Measurements from ENCODE around the gene GAPT. TPM values are rescaled to one million over a fixed set of nuclear protein-coding genes. Genes with fewer than 3 reads are reported as not detected.

Gene GAPT
- total RNA-seq, 6 donors from 2014 or later, result 1.0 to 8.0 (median 6.4) TPM; not detected in 1

DNA sequence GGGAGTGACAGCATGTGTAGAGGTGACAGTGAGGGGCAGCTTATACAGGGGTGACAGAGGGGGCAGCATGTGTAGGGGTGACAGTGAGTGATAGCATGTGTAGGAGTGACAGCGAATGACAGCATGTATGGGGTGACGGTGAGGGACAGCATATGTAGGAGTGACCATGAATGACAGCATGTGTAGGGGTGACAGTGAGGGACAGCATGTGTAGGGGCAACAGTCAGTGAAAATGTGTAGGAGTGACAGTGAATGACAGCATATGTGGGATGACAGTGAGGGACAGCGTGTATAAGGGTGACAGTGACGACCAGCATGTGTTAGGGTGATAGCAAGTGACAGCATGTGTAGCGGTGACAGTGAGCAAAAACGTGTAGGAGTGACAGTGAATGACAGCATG is 9.4 kb upstream of the GAPT start:
- DNase-seq, result no peak
- WGBS, 2 donors, result 79 to 89% methylated on average over 6 of the region's 6 CpGs
- TF ChIP-seq POLR2A (IDR thresholded peaks at IDR 0.05), result no peak
- no peak for TF ChIP-seq EP300 (IDR thresholded peaks at IDR 0.05)
- TF ChIP-seq, protein P1, sequence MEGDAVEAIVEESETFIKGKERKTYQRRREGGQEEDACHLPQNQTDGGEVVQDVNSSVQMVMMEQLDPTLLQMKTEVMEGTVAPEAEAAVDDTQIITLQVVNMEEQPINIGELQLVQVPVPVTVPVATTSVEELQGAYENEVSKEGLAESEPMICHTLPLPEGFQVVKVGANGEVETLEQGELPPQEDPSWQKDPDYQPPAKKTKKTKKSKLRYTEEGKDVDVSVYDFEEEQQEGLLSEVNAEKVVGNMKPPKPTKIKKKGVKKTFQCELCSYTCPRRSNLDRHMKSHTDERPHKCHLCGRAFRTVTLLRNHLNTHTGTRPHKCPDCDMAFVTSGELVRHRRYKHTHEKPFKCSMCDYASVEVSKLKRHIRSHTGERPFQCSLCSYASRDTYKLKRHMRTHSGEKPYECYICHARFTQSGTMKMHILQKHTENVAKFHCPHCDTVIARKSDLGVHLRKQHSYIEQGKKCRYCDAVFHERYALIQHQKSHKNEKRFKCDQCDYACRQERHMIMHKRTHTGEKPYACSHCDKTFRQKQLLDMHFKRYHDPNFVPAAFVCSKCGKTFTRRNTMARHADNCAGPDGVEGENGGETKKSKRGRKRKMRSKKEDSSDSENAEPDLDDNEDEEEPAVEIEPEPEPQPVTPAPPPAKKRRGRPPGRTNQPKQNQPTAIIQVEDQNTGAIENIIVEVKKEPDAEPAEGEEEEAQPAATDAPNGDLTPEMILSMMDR (IDR thresholded peaks at IDR 0.05), result no peak
- TF ChIP-seq POLR2AphosphoS5 (IDR thresholded peaks at IDR 0.05), result no peak
- Histone ChIP-seq H3K4me3 (no peak overlapping the region), H3K4me1 (no peaks in the 10 kb centered on the region), H3K9me3 (no peaks in the 10 kb centered on the region), H3K27me3 (no peaks in the 10 kb centered on the region), H3K36me3 (no peaks in the 10 kb centered on the region), H3K27ac (no peak overlapping the region)
- no peak for ATAC-seq (ENCODE audit: low FRiP score in 2 of 2)

DNA sequence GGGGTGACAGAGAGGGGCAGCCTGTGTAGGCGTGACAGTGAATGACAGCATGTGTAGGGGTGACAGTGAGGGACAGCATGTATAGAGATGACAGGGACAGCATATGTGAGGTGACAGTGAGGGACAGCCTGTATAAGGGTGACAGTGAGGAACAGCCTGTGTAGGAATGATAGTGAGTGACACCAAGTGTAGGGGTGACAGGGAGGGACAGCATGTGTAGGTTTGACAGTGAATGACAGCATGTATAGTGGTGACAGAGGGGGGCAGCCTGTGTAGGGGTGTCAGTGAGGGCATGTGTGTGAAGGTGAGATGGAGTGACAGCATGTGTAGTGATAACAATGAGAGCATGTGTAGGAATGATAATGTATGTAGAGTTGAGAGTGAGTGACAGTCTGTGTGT is 8.7 kb upstream of the GAPT start:
- no peaks in the 10 kb centered on the region for H3K4me1 ChIP-seq
- H3K27ac ChIP-seq, result no peak overlapping the region
- H3K36me3 ChIP-seq, result no peaks in the 10 kb centered on the region
- peak in 1 of 2 donors; percentile 53 for ATAC-seq (ENCODE audit: low FRiP score in 2 of 2)
- H3K27me3 ChIP-seq, result no peaks in the 10 kb centered on the region
- no peaks in the 10 kb centered on the region for H3K9me3 ChIP-seq
- WGBS, 2 donors, result 88 to 94% methylated on average over 1 of the region's 1 CpG
- DNase-seq, result no peak
- no peak for TF ChIP-seq POLR2A (IDR thresholded peaks at IDR 0.05)
- TF ChIP-seq EP300 (IDR thresholded peaks at IDR 0.05), result no peak
- TF ChIP-seq POLR2AphosphoS5 (IDR thresholded peaks at IDR 0.05), result no peak
- TF ChIP-seq, protein P1 (IDR thresholded peaks at IDR 0.05), result no peak
- H3K4me3 ChIP-seq, result no peak overlapping the region

DNA sequence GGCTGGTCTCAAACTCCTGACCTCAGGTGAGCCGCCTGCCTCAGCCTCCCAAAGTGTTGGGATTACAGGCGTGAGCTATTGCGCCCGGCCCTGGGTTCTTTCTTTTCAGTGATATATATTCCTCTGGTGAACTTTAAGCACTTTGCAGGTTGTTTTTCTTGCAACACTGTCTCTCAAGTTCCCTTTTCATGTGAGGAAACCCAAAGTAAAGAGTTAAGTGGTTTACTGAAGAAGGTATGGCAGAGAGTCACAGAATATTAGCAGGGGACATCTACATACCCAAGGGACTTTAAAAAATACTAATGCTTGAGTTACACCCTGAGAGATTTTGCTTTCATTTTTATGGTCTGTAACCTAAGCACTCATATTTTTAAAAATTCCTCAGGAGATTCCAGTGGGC is 6.7 kb upstream of the GAPT start:
- WGBS, 2 donors, result 70 to 83% methylated on average over 4 of the region's 4 CpGs
- Histone ChIP-seq H3K36me3 (no peaks in the 10 kb centered on the region), H3K9me3 (no peaks in the 10 kb centered on the region), H3K4me3 (no peak overlapping the region), H3K27me3 (no peaks in the 10 kb centered on the region), H3K27ac (no peak overlapping the region), H3K4me1 (no peaks in the 10 kb centered on the region)
- ATAC-seq (ENCODE audit: low FRiP score in 2 of 2), result no peak
- TF ChIP-seq, protein P1 (IDR thresholded peaks at IDR 0.05), result no peak
- TF ChIP-seq EP300 (IDR thresholded peaks at IDR 0.05) (no peak), POLR2A (IDR thresholded peaks at IDR 0.05) (no peak), POLR2AphosphoS5 (IDR thresholded peaks at IDR 0.05) (no peak)
- no peak for DNase-seq

DNA sequence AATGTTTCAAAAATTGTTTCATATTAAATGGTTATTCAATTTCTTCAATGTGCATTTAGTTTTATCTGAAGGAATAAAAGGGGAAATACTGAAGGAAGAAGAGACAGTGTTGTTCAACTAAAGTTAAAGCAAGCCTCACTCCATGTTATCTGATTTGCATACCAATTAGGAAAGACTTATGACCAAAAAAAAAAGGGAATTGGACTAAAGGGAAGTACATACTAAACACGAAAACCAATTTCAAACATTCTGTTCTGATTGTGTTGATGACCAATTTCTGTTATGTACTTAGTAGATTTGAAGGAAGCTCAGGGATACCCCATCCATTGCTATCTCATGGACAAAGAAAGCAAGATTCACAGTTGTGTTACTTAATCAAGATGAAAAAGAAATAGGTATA is 4.9 kb upstream of the GAPT start:
- no peaks in the 10 kb centered on the region for H3K27me3 ChIP-seq
- no peak overlapping the region for H3K4me3 ChIP-seq
- WGBS, 2 donors, result 64 to 76% methylated on average over 1 of the region's 1 CpG
- no peaks in the 10 kb centered on the region for H3K4me1 ChIP-seq
- TF ChIP-seq POLR2A (IDR thresholded peaks at IDR 0.05) (no peak), EP300 (IDR thresholded peaks at IDR 0.05) (no peak), POLR2AphosphoS5 (IDR thresholded peaks at IDR 0.05) (no peak)
- TF ChIP-seq, protein P1 (IDR thresholded peaks at IDR 0.05), result no peak
- H3K36me3 ChIP-seq, result no peaks in the 10 kb centered on the region
- H3K27ac ChIP-seq, result no peak overlapping the region
- no peak for DNase-seq
- ATAC-seq (ENCODE audit: low FRiP score in 2 of 2), result no peak
- H3K9me3 ChIP-seq, result no peaks in the 10 kb centered on the region

DNA sequence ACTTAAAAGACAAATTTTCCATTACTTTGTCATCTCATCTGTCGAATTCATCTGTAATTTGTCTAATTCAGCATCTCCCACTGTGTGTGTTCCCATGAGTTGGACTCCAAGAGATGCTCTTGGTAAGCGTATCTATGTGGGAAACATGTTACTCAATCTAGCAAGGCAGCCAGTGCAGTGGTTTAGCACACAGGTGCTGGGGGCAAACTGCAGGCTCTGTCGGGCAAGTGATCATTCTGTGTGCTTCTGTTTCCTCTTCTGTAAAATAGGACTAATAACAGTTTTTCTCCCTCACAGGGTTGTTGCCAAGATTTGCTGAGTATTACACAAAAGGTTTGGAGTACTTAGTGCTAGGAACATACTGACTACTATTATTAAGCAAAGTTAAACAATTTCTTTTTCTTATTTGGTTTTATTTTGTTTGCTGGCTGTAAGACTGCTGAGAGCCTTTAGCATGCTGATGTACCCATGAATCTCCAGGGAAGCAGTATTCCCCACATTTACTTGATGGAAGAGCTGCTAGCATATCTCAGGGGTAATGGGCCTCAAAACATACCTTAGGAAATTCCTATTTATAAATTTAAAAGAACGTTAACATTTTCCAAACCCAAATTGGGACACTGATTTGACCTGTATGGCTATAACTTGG is 709 bp upstream of the GAPT start:
- Histone ChIP-seq H3K4me1 (no peaks in the 10 kb centered on the region), H3K36me3 (no peaks in the 10 kb centered on the region), H3K27ac (no peak overlapping the region), H3K4me3 (no peak overlapping the region), H3K9me3 (no peaks in the 10 kb centered on the region), H3K27me3 (no peaks in the 10 kb centered on the region)
- 53 to 70% methylated on average over 4 of the region's 4 CpGs for WGBS, 2 donors
- TF ChIP-seq, protein P1 (IDR thresholded peaks at IDR 0.05), result no peak
- TF ChIP-seq EP300 (IDR thresholded peaks at IDR 0.05) (no peak), POLR2A (IDR thresholded peaks at IDR 0.05) (no peak), POLR2AphosphoS5 (IDR thresholded peaks at IDR 0.05) (no peak)
- ATAC-seq (ENCODE audit: low FRiP score in 2 of 2) (no peak), DNase-seq (no peak)
